Vagina (tissue), 2 donors: ENCODE measurements around the gene PGM1. TPM values are rescaled to one million over a fixed set of nuclear protein-coding genes. Genes with fewer than 3 reads are reported as not detected.

Source experiments
- DNase-seq, 2 donors: peaks; one replicate each; pipeline ENCODE4 v3.0.0-alpha.2; 2017; ENCODE audit errors: extremely low spot score in 2 of 2
- H3K27ac ChIP-seq: fragments of 200-600 bp; sonication (generic); one replicate; pipeline ENCODE4 v1.5.1; 2019
- H3K27me3 ChIP-seq: fragments of 200-600 bp; sonication (generic); one replicate; pipeline ENCODE4 v1.5.1; 2019
- H3K36me3 ChIP-seq, 2 donors: fragments of 200-600 bp; sonication (generic); one replicate each; pipeline ENCODE4 v1.5.1; 2017 to 2019
- H3K4me1 ChIP-seq: fragments of 200-600 bp; sonication (generic); one replicate; pipeline ENCODE4 v1.5.1; 2019
- H3K4me3 ChIP-seq, 2 donors: fragments of 200-600 bp; sonication (generic); 1 replicate in 1 of 2; 2 replicates in 1 of 2; pipeline ENCODE4 v1.5.1; 2016 to 2019
- H3K9me3 ChIP-seq: fragments of 200-600 bp; sonication (generic); one replicate; pipeline ENCODE4 v1.5.1; 2019
- CTCF ChIP-seq, 3 experiments: fragments of 450-650 bp in 2 of 3; fragments of 200-600 bp in 1 of 3; sonication (generic) in 1 of 3; IDR thresholded peaks; one replicate each; pipeline ENCODE4 v1.5.1; 2017 to 2019; ENCODE audit warnings: antibody characterized with exemption in 3 of 3, mild to moderate bottlenecking in 2 of 3, moderate library complexity in 2 of 3
- POLR2A ChIP-seq, 2 donors: fragments of 450-650 bp; IDR thresholded peaks; one replicate each; pipeline ENCODE4 v1.6.1; 2017; ENCODE audit warnings: antibody characterized with exemption in 2 of 2, mild to moderate bottlenecking in 2 of 2, moderate library complexity in 2 of 2
- POLR2AphosphoS5 ChIP-seq, 2 donors: sonication (generic); formaldehyde crosslinking; IDR thresholded peaks; one replicate each; pipeline ENCODE4 v1.9.0; 2017; ENCODE audit warnings: antibody characterized with exemption in 2 of 2, mild to moderate bottlenecking in 2 of 2, low read depth in 1 of 2; ENCODE audit not compliant: insufficient read depth in 1 of 2
- intact Hi-C: fragments of 100-400 bp; cut with DNase I; formaldehyde crosslinking; loops from one replicate; pipeline ENCODE4 v1.15.1; 2023
- total RNA-seq: library from RNA; depleted of rRNA; stranded (reverse); fragments of >200 nt; gene quantifications from one replicate; pipeline ENCODE4 v1.2.3, GENCODE V29; 2016

The PGM1 gene
- total RNA-seq, 1 donor from 2014 or later, result 46.4 TPM

- Histone ChIP-seq H3K36me3 (no peaks in the 10 kb centered on the region), H3K4me1 (peaks cover 10% of the 10 kb centered on the region), H3K27ac (no peak overlapping the region), H3K27me3 (no peaks in the 10 kb centered on the region), H3K9me3 (no peaks in the 10 kb centered on the region), H3K4me3 (no peak overlapping the region)
- TF ChIP-seq POLR2AphosphoS5 (IDR thresholded peaks at IDR 0.05; ENCODE audit: insufficient read depth in 1 of 2, low read depth in 1 of 2) (no peak), CTCF (IDR thresholded peaks at IDR 0.05) (no peak), POLR2A (IDR thresholded peaks at IDR 0.05) (no peak)
- DNase-seq, result no peak
- intact Hi-C loops, result no loop called here
Measured at GRCh38 chr1:63671514-63671913, 78.3 kb downstream of the PGM1 start.

GRCh38 chr1:63674238-63674864 is 81.1 kb downstream of the PGM1 start:
- Histone ChIP-seq H3K27ac (peak overlapping the region; percentile 21), H3K9me3 (no peaks in the 10 kb centered on the region), H3K4me1 (peaks cover 10% of the 10 kb centered on the region), H3K27me3 (no peaks in the 10 kb centered on the region), H3K4me3 (no peak overlapping the region), H3K36me3 (no peaks in the 10 kb centered on the region)
- TF ChIP-seq POLR2A (IDR thresholded peaks at IDR 0.05), result no peak
- TF ChIP-seq CTCF (IDR thresholded peaks at IDR 0.05), result peak; percentile 36 to 68 (median 44)
- DNase-seq, result peak in 1 of 2 donors; percentile 92
- intact Hi-C loops, result no loop called here

- intact Hi-C loops, result no loop called here
- TF ChIP-seq POLR2AphosphoS5 (IDR thresholded peaks at IDR 0.05; ENCODE audit: insufficient read depth in 1 of 2, low read depth in 1 of 2) (no peak), POLR2A (IDR thresholded peaks at IDR 0.05) (no peak), CTCF (IDR thresholded peaks at IDR 0.05) (no peak)
Measured at GRCh38 chr1:63674865-63675419, 81.7 kb downstream of the PGM1 start.

GRCh38 chr1:63675420-63675931 is 82.3 kb downstream of the PGM1 start:
- TF ChIP-seq POLR2AphosphoS5 (IDR thresholded peaks at IDR 0.05; ENCODE audit: insufficient read depth in 1 of 2, low read depth in 1 of 2) (no peak), POLR2A (IDR thresholded peaks at IDR 0.05) (no peak), CTCF (IDR thresholded peaks at IDR 0.05) (no peak)
- Histone ChIP-seq H3K4me1 (peaks cover 10% of the 10 kb centered on the region), H3K4me3 (no peak overlapping the region), H3K9me3 (no peaks in the 10 kb centered on the region), H3K27me3 (no peaks in the 10 kb centered on the region), H3K36me3 (no peaks in the 10 kb centered on the region), H3K27ac (no peak overlapping the region)
- DNase-seq, result no peak
- intact Hi-C loops, result no loop called here

More at GRCh38 chr1:63674865-63675419, 81.7 kb downstream of the PGM1 start:
- no peaks in the 10 kb centered on the region for H3K27me3 ChIP-seq
- DNase-seq, result no peak
- no peaks in the 10 kb centered on the region for H3K9me3 ChIP-seq
- H3K27ac ChIP-seq, result peak overlapping the region; percentile 21
- no peaks in the 10 kb centered on the region for H3K36me3 ChIP-seq
- H3K4me1 ChIP-seq, result peaks cover 10% of the 10 kb centered on the region
- H3K4me3 ChIP-seq, result no peak overlapping the region

DNA sequence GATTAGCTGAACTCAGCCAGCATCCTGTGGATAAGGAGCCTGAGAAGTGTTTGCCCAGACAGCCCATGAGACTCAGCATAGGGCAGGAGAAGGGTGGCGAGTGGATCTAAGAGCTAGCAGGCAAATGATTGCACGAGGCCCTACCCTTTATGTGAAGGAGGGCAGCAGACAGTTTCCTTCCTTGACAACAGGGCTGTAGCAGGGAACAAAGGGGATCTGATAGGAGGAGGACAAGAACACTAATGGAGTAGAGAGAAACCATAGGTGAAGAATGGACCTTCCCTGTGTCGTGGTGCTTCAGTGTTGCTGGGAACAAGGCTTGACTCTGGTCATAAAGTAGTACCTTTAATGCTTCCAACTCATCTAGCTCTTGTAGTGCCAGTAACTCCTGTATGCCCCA is 84.3 kb downstream of the PGM1 start:
- Histone ChIP-seq H3K4me1 (peaks cover 10% of the 10 kb centered on the region), H3K9me3 (no peaks in the 10 kb centered on the region), H3K27me3 (no peaks in the 10 kb centered on the region), H3K36me3 (no peaks in the 10 kb centered on the region), H3K27ac (no peak overlapping the region), H3K4me3 (no peak overlapping the region)
- TF ChIP-seq POLR2A (IDR thresholded peaks at IDR 0.05) (no peak), CTCF (IDR thresholded peaks at IDR 0.05) (no peak), POLR2AphosphoS5 (IDR thresholded peaks at IDR 0.05; ENCODE audit: insufficient read depth in 1 of 2, low read depth in 1 of 2) (no peak)
- no peak for DNase-seq
- intact Hi-C loops, result no loop called here
